ENCODE results near the gene TMEM235.

- TF ChIP-seq JUN (IDR thresholded peaks at IDR 0.05; ENCODE audit: borderline replicate concordance, insufficient read depth, insufficient read length, low read depth) (no peak), EZH2 (IDR thresholded peaks at IDR 0.05; ENCODE audit: borderline replicate concordance, low read depth, low read length, severe bottlenecking) (no peak), MAX (IDR thresholded peaks at IDR 0.05; ENCODE audit: insufficient read depth, insufficient read length) (no peak)
These were observed 44.9 kb downstream of the TMEM235 start for GRCh38 chr17:78276098-78276887.
